DOHH2 (cell line): ENCODE data around the gene HINT1.

Source experiments
- EZH2phosphoT487 ChIP-seq: fragments of 200-600 bp; sonication (generic); IDR thresholded peaks from 2 replicates; pipeline ENCODE4 v1.6.1; 2017; ENCODE audit warnings: borderline replicate concordance, mild to moderate bottlenecking, antibody characterized with exemption, low read length, moderate library complexity, mixed read lengths
- TF ChIP-seq, protein P1 (sequence below): fragments of 200-600 bp; sonication (generic); IDR thresholded peaks from one replicate; pipeline ENCODE4 v1.5.1; 2014; ENCODE audit warnings: antibody characterized with exemption, mild to moderate bottlenecking, low read depth, low read length; ENCODE audit not compliant: poor library complexity, severe bottlenecking

DNA sequence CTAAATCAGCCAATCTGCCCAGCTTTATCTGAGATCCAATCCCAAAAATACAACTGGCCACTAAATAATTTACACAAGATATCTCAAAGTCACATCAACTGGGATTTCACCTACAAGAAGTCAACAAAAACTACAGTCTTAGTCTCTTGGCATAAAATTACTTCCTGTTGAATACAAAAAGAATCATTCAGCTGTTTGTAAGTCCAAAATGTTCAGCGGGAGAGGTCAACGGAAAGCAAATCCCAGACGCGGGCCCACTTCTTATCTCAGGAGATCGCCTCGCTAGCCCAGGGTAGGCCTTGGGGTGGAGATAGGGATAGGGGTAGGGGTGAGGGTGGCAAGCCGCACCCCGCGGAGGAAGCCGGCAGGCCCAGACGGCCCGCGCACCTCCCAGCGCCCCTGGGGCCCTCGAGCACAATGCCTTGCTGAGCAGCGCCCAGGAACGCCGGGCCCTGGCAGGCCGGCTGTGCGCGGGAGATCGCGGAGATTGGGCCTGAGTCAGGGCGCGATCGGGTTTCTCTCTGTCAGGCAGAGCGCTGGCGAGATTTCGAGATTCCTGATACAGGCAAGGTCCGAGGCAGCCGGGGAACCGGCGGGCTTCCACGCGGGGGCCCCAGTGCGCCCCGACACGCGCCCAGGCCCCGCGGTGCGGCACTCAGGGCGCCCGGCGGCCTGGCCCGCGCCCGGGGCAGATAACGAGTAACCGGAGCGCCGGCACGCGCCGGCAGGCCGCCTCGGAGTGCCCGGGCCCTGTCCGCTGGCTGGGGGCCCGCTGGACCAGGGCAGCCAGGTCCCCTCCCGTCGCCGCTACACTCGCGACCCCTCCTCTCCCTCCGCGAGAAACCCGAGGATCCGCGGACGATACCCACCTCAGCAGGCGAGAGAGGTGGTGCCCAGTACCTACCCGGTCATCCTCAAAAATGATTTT lies 601 bp downstream of the HINT1 start:
- TF ChIP-seq, protein P1, sequence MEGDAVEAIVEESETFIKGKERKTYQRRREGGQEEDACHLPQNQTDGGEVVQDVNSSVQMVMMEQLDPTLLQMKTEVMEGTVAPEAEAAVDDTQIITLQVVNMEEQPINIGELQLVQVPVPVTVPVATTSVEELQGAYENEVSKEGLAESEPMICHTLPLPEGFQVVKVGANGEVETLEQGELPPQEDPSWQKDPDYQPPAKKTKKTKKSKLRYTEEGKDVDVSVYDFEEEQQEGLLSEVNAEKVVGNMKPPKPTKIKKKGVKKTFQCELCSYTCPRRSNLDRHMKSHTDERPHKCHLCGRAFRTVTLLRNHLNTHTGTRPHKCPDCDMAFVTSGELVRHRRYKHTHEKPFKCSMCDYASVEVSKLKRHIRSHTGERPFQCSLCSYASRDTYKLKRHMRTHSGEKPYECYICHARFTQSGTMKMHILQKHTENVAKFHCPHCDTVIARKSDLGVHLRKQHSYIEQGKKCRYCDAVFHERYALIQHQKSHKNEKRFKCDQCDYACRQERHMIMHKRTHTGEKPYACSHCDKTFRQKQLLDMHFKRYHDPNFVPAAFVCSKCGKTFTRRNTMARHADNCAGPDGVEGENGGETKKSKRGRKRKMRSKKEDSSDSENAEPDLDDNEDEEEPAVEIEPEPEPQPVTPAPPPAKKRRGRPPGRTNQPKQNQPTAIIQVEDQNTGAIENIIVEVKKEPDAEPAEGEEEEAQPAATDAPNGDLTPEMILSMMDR: peak; percentile 47
- TF ChIP-seq EZH2phosphoT487: no peak
